ENCODE data around the gene IFI44. TPM values are rescaled to one million over a fixed set of nuclear protein-coding genes. Genes with fewer than 3 reads are reported as not detected.

IFI44 gene
- polyA plus RNA-seq, 3 donors: 23.0 to 48.1 (median 35.5) TPM

- H3K36me3 ChIP-seq (replicated peaks in 1 of 2; ENCODE audit: control insufficient read depth in 1 of 2, insufficient read depth in 2 of 2, low read length in 2 of 2): no peaks in the 10 kb centered on the region
Observed at GRCh38 chr1:78683079-78683478, 33.4 kb downstream of the IFI44 start.

DNA sequence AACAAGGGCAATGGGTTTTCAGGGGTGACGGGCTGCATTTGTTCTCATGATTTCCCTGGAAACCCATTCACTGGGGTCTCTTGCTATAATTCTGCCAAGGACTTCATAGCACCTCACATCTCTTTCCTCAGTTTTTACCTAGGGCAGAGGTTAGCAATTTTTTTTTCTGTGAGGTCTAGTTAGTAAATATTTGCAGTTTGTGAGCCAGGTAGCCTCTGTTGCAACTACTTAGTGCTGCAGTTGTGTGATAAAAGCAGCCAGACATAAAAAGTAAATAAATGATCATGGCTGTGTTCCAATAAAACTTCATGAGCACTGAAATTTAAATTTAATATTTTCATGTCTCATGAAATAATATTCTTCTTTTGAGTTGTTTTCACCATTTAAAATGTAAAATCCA lies 37.7 kb downstream of the IFI44 start:
- H3K4me1 ChIP-seq (ENCODE audit: control insufficient read depth in 1 of 2, insufficient read depth in 2 of 2, low read length in 2 of 2): no peaks in the 10 kb centered on the region
- intact Hi-C loops (cut with micrococcal nuclease): no loop called here
- no peaks in the 10 kb centered on the region for H3K36me3 ChIP-seq (replicated peaks in 1 of 2; ENCODE audit: control insufficient read depth in 1 of 2, insufficient read depth in 2 of 2, low read length in 2 of 2)
- no peaks in the 10 kb centered on the region for H3K9me3 ChIP-seq (replicated peaks in 1 of 2; ENCODE audit: control insufficient read depth in 1 of 2, insufficient read depth in 1 of 2, low read length in 2 of 2)
- H3K36me3 Mint-ChIP-seq: no peaks in the 10 kb centered on the region
- H3K9ac ChIP-seq (ENCODE audit: insufficient read depth, low read length, poor library complexity, severe bottlenecking): no peak overlapping the region
- H3K27ac Mint-ChIP-seq: no peak overlapping the region
- no CpG with 5 or more reads among the region's 1 CpG for WGBS (ENCODE audit: insufficient coverage)
- H4K20me1 ChIP-seq (ENCODE audit: insufficient read depth, low read length): no peaks in the 10 kb centered on the region
- H3K27me3 ChIP-seq (ENCODE audit: control insufficient read depth in 2 of 2, insufficient read depth in 2 of 2, low read length in 2 of 2): no peaks in the 10 kb centered on the region
- peaks cover 0 to 2% (median 0%) of the 10 kb centered on the region in 7 donors for H3K9me3 Mint-ChIP-seq
- H3K79me2 ChIP-seq (ENCODE audit: insufficient read depth, low read length): no peaks in the 10 kb centered on the region
- H3K27me3 Mint-ChIP-seq (ENCODE audit: low read depth in 3 of 3): peaks cover 2 to 5% (median 5%) of the 10 kb centered on the region in 3 donors
- DNase-seq: no peak
- no peak overlapping the region for H3K4me3 ChIP-seq (replicated peaks in 1 of 3; ENCODE audit: low read depth in 2 of 3, low read length in 3 of 3)
- no peak overlapping the region for H3K4me3 Mint-ChIP-seq
- no peak overlapping the region for H3K27ac ChIP-seq (ENCODE audit: low read depth in 1 of 2, low read length in 2 of 2)
- H2AFZ ChIP-seq (ENCODE audit: insufficient read depth, low read depth, low read length, poor library complexity, severe bottlenecking): no peak overlapping the region
- no peak overlapping the region for H3K4me2 ChIP-seq (replicated peaks; ENCODE audit: extremely low read depth, low read length, poor library complexity, severe bottlenecking)
- no peaks in the 10 kb centered on the region for H3K4me1 Mint-ChIP-seq
- no peak for TF ChIP-seq CTCF (IDR thresholded peaks at IDR 0.05)

More at GRCh38 chr1:78683079-78683478, 33.4 kb downstream of the IFI44 start:
- Histone ChIP-seq H3K79me2 (ENCODE audit: insufficient read depth, low read length) (no peaks in the 10 kb centered on the region), H3K4me1 (ENCODE audit: control insufficient read depth in 1 of 2, insufficient read depth in 2 of 2, low read length in 2 of 2) (no peaks in the 10 kb centered on the region), H3K4me2 (replicated peaks; ENCODE audit: extremely low read depth, low read length, poor library complexity, severe bottlenecking) (no peak overlapping the region), H3K27ac (ENCODE audit: low read depth in 1 of 2, low read length in 2 of 2) (no peak overlapping the region), H4K20me1 (ENCODE audit: insufficient read depth, low read length) (no peaks in the 10 kb centered on the region), H3K9me3 (replicated peaks in 1 of 2; ENCODE audit: control insufficient read depth in 1 of 2, insufficient read depth in 1 of 2, low read length in 2 of 2) (no peaks in the 10 kb centered on the region), H3K4me3 (replicated peaks in 1 of 3; ENCODE audit: low read depth in 2 of 3, low read length in 3 of 3) (no peak overlapping the region), H3K9ac (ENCODE audit: insufficient read depth, low read length, poor library complexity, severe bottlenecking) (no peak overlapping the region), H2AFZ (ENCODE audit: insufficient read depth, low read depth, low read length, poor library complexity, severe bottlenecking) (no peak overlapping the region), H3K27me3 (ENCODE audit: control insufficient read depth in 2 of 2, insufficient read depth in 2 of 2, low read length in 2 of 2) (no peaks in the 10 kb centered on the region)
- no CpG with 5 or more reads among the region's 2 CpGs for WGBS (ENCODE audit: insufficient coverage)
- Mint-ChIP-seq H3K36me3 (no peaks in the 10 kb centered on the region), H3K4me3 (no peak overlapping the region), H3K9me3 (peaks cover 0 to 4% (median 0%) of the 10 kb centered on the region in 7 donors), H3K27me3 (ENCODE audit: low read depth in 3 of 3) (peaks cover 0 to 7% (median 2%) of the 10 kb centered on the region in 3 donors), H3K27ac (no peak overlapping the region), H3K4me1 (peaks cover 3% of the 10 kb centered on the region)
- intact Hi-C loops (cut with micrococcal nuclease): no loop called here
- no peak for DNase-seq
- no peak for TF ChIP-seq CTCF (IDR thresholded peaks at IDR 0.05)
